Hepatocyte (in vitro differentiated cells): ENCODE data around the gene ZNF474. TPM values are rescaled to one million over a fixed set of nuclear protein-coding genes. Genes with fewer than 3 reads are reported as not detected.
A peak's percentile ranks its signal among the peaks of the same experiment; 100 is the strongest.

ENCODE experiments used
- DNase-seq: peaks from one replicate; pipeline ENCODE4 v3.0.0-alpha.2; 2016; ENCODE audit warnings: low spot score
- H2AFZ ChIP-seq: fragments of 200-600 bp; sonication (generic); 2 replicates; pipeline ENCODE4 v1.6.0; 2016; ENCODE audit warnings: antibody characterized with exemption, mild to moderate bottlenecking
- H3K27ac ChIP-seq: fragments of 200-600 bp; sonication (generic); 2 replicates; pipeline ENCODE4 v1.5.1; 2016; ENCODE audit warnings: mild to moderate bottlenecking
- H3K27me3 ChIP-seq: fragments of 200-600 bp; sonication (generic); 2 replicates; pipeline ENCODE4 v1.6.1; 2016
- H3K36me3 ChIP-seq: fragments of 200-600 bp; sonication (generic); replicated peaks from 2 replicates; pipeline ENCODE4 v1.5.1; 2016; ENCODE audit warnings: low read depth; ENCODE audit not compliant: insufficient read depth
- H3K4me1 ChIP-seq: fragments of 200-600 bp; sonication (generic); 2 replicates; pipeline ENCODE4 v1.5.1; 2016; ENCODE audit warnings: mild to moderate bottlenecking, moderate library complexity; ENCODE audit not compliant: insufficient read depth
- H3K4me2 ChIP-seq: fragments of 200-600 bp; sonication (generic); 2 replicates; pipeline ENCODE4 v1.6.0; 2016
- H3K4me3 ChIP-seq: fragments of 200-600 bp; sonication (generic); 2 replicates; pipeline ENCODE4 v1.5.1; 2016; ENCODE audit warnings: mild to moderate bottlenecking
- H3K79me2 ChIP-seq: fragments of 200-600 bp; sonication (generic); 2 replicates; pipeline ENCODE4 v1.6.0; 2017; ENCODE audit warnings: mild to moderate bottlenecking
- H3K9me2 ChIP-seq: fragments of 200-600 bp; sonication (generic); replicated peaks from 2 replicates; pipeline ENCODE4 v1.6.0; 2017; ENCODE audit warnings: mild to moderate bottlenecking; ENCODE audit not compliant: insufficient read depth
- H3K9me3 ChIP-seq: fragments of 200-600 bp; sonication (generic); 2 replicates; pipeline ENCODE4 v1.5.1; 2016; ENCODE audit warnings: low read depth, mild to moderate bottlenecking
- H4K20me1 ChIP-seq: fragments of 200-600 bp; sonication (generic); 2 replicates; pipeline ENCODE4 v1.6.0; 2016; ENCODE audit warnings: mild to moderate bottlenecking; ENCODE audit not compliant: insufficient read depth, poor library complexity, severe bottlenecking
- CTCF ChIP-seq: fragments of 200-600 bp; sonication (generic); IDR thresholded peaks from 2 replicates; pipeline ENCODE4 v1.5.1; 2016; ENCODE audit warnings: antibody characterized with exemption, mild to moderate bottlenecking; ENCODE audit not compliant: poor library complexity
- EZH2 ChIP-seq: fragments of 200-600 bp; sonication (generic); IDR thresholded peaks from 2 replicates; pipeline ENCODE4 v1.6.1; 2016; ENCODE audit warnings: antibody characterized with exemption, mild to moderate bottlenecking, borderline replicate concordance
- EZH2phosphoT487 ChIP-seq: fragments of 200-600 bp; sonication (generic); IDR thresholded peaks from one replicate; pipeline ENCODE4 v1.6.1; 2018; ENCODE audit warnings: antibody characterized with exemption, mild to moderate bottlenecking, low read depth, moderate library complexity; ENCODE audit not compliant: unreplicated experiment, severe bottlenecking
- WGBS: methylation state at CpG from one replicate; pipeline ENCODE4 v1.1.6; 2016; ENCODE audit warnings: low lambda C conversion rate; ENCODE audit errors: missing lambda C conversion rate; 5-methylcytosine and 5-hydroxymethylcytosine counted together
- polyA plus RNA-seq: library from polyadenylated mRNA; unstranded; fragments of >200 nt; fragmentation: Nextera tagmentation; extraction: Ambion mirVana; gene quantifications from 2 replicates; pipeline ENCODE4 v1.2.1, GENCODE V29; 2016
- total RNA-seq: library from RNA; depleted of rRNA; stranded (reverse); fragments of >200 nt; gene quantifications from 2 replicates; pipeline ENCODE4 v1.2.3, GENCODE V29; 2014

Gene ZNF474
- total and polyA plus RNA-seq, 2 experiments from 2014 or later: 0.43 to 2.8 TPM

GRCh38 chr5:122162100-122162638, 32.8 kb downstream of the ZNF474 start:
- no peaks in the 10 kb centered on the region for H3K9me3 ChIP-seq

GRCh38 chr5:122163121-122164069, 34.0 kb downstream of the ZNF474 start:
- Histone ChIP-seq H3K9me2 (no peaks in the 10 kb centered on the region), H3K79me2 (no peaks in the 10 kb centered on the region), H3K4me1 (peaks cover 39% of the 10 kb centered on the region), H3K4me2 (peak overlapping the region; percentile 1), H3K27me3 (no peaks in the 10 kb centered on the region), H2AFZ (no peak overlapping the region), H3K4me3 (no peak overlapping the region), H4K20me1 (no peaks in the 10 kb centered on the region), H3K27ac (peak overlapping the region; percentile 50), H3K9me3 (no peaks in the 10 kb centered on the region), H3K36me3 (no peaks in the 10 kb centered on the region)
- no peak for DNase-seq
- 57% methylated on average over 4 of the region's 4 CpGs for WGBS
- TF ChIP-seq EZH2 (no peak), EZH2phosphoT487 (no peak), CTCF (no peak)

More at GRCh38 chr5:122162100-122162638, 32.8 kb downstream of the ZNF474 start:
- Histone ChIP-seq H3K36me3 (no peaks in the 10 kb centered on the region), H3K4me2 (no peak overlapping the region), H3K27ac (no peak overlapping the region), H3K4me1 (peaks cover 39% of the 10 kb centered on the region), H3K9me2 (no peaks in the 10 kb centered on the region), H3K27me3 (no peaks in the 10 kb centered on the region), H3K79me2 (no peaks in the 10 kb centered on the region), H4K20me1 (no peaks in the 10 kb centered on the region), H3K4me3 (no peak overlapping the region), H2AFZ (no peak overlapping the region)
- WGBS: 94% methylated on average over 3 of the region's 3 CpGs
- DNase-seq: no peak
- TF ChIP-seq CTCF: no peak
- no peak for TF ChIP-seq EZH2phosphoT487
- no peak for TF ChIP-seq EZH2

DNA sequence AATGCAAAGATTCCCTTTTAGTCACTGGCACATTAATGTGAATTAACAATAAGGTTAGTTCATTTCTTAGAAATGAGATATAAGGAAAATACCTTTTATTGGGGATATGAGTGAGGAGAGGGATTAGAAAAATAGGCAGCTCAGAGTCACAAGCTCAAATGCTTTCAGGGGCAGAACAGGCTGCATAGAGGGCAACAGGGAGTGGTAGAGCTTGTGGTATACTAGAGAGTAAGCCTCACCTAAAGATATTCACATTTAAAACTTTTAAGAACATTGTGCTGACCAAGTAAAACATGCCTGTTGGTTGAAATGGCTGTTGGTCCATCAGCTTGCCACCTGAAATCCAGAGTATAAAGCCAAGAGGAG, 34.7 kb downstream of the ZNF474 start:
- Histone ChIP-seq H3K27ac (peak overlapping the region; percentile 50), H2AFZ (no peak overlapping the region)

More for the DNA sequence above, 34.7 kb downstream of the ZNF474 start:
- no peaks in the 10 kb centered on the region for H3K36me3 ChIP-seq
- H3K4me2 ChIP-seq: peak overlapping the region; percentile 1
- TF ChIP-seq EZH2 (no peak), EZH2phosphoT487 (no peak), CTCF (no peak)
- peaks cover 39% of the 10 kb centered on the region for H3K4me1 ChIP-seq
- no peak overlapping the region for H3K4me3 ChIP-seq
- no peaks in the 10 kb centered on the region for H3K27me3 ChIP-seq
- no peaks in the 10 kb centered on the region for H3K9me2 ChIP-seq
- no peaks in the 10 kb centered on the region for H4K20me1 ChIP-seq
- H3K79me2 ChIP-seq: no peaks in the 10 kb centered on the region
- no peaks in the 10 kb centered on the region for H3K9me3 ChIP-seq
- no peak for DNase-seq
